HG03469 (cell line): ENCODE data around the gene CUEDC1.
"Not testable (repeated sequence)": the region's sequence is repeated elsewhere in the genome, so short reads cannot be mapped to it uniquely, and the experiment has no call there.

Experiments
- ATAC-seq: cut with Tn5 transposase; IDR thresholded peaks from one replicate; pipeline ENCODE4 v1.9.1; 2021; ENCODE audit warnings: mild to moderate bottlenecking, moderate library complexity, moderate number of reproducible peaks; ENCODE audit not compliant: unreplicated experiment

Gene CUEDC1

DNA sequence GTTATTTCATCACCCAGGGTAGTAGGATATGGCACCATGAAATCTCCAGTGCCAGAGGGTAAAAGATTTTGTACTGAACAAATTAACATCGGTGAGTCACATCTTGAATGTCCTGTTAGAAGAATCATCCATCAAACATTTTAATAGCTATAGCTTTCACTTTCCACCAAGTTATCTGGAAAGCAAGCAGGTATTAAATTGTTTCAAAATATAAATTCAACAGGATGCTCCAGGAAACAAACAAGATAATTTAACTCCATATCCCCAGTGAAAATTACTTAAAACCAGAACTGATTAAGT lies 30.4 kb upstream of the CUEDC1 start:
- ATAC-seq: no peak

DNA sequence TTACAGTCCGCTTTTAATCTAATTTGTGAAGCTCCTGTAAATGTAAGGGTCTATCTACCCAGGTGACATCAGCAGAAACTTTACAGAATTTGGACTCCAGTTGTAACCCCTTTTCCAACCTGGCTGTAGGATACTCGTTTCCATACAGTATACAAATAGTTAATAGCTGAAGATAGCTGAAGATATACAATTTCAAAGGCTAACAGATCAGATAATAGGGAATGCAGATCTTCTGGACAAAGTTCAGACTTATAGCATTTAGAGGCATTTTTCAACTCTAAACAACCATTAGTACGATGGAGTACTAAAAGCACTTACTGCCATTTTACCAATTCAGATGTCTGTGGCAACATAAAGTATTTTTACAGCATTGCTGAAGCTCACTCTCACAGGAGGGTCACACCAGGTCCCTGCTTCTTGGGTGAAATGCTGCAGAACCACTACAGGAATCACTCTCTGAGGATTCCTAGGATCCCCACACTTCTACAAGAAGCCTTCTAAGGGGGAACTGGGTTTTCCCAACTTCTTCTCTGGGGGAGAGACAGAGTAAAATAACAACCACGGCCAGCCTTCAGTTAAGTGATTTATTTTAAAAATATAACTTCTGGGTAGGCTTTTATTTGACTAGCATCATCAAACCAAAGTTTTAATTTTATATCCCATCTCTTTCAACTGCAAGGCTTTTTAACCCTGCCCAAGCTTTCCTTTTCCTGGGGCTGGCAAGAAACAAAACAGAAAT lies 29.9 kb upstream of the CUEDC1 start:
- ATAC-seq: no peak

GRCh38 chr17:57984261-57984890 lies 29.2 kb upstream of the CUEDC1 start:
- ATAC-seq: no peak

GRCh38 chr17:57983446-57983845 lies 28.2 kb upstream of the CUEDC1 start:
- no peak for ATAC-seq

DNA sequence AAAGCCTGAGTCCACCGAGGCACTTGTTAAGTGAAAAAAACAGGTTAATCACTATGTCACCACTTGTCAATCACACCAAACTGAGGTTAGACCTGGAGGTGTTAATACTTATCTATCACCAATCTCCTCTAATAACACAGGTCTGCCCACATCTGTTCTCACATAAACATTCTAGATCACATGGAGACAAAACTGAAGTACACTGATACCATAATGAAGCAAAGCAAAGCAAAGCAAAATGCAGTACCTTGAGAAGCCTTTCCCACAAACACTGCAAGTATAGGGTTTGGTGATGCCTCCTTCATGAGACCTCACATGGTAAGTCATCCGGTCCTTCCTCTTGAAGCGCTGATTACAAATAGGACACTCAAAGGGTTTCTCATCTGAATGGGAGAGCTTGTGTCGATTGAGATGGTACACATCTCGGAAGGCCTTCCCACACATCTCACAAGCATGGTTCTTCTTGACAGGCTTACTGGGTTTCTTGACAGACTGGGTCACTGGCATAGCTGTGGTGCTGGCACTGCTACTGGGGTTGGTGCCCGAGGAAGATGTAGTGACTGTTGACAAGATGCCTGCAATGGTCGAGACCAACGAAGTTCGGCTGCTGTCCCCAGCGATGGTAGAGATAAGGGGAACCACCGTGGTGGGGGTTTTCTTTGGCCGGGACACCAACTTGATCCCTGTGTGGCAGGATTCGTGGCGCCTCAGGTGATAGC lies 27.4 kb upstream of the CUEDC1 start:
- no peak for ATAC-seq

GRCh38 chr17:57980522-57980921 lies 25.3 kb upstream of the CUEDC1 start:
- ATAC-seq: no peak

- ATAC-seq: no peak
Measured at GRCh38 chr17:57979076-57979475, 23.9 kb upstream of the CUEDC1 start.

- no peak for ATAC-seq
Measured at GRCh38 chr17:57976594-57976993, 21.4 kb upstream of the CUEDC1 start.

GRCh38 chr17:57975044-57975443 lies 19.8 kb upstream of the CUEDC1 start:
- ATAC-seq: no peak

- not testable (repeated sequence) for ATAC-seq
Measured at GRCh38 chr17:57974053-57974824, 19.0 kb upstream of the CUEDC1 start.

- no peak for ATAC-seq
Measured at GRCh38 chr17:57972151-57972550, 16.9 kb upstream of the CUEDC1 start.

GRCh38 chr17:57971572-57971971 lies 16.4 kb upstream of the CUEDC1 start:
- ATAC-seq: no peak

- no peak for ATAC-seq
Measured at GRCh38 chr17:57970710-57971109, 15.5 kb upstream of the CUEDC1 start.

- ATAC-seq: no peak
Measured at GRCh38 chr17:57968456-57968855, 13.2 kb upstream of the CUEDC1 start.

- ATAC-seq: no peak
Measured at GRCh38 chr17:57966875-57967274, 11.7 kb upstream of the CUEDC1 start.

DNA sequence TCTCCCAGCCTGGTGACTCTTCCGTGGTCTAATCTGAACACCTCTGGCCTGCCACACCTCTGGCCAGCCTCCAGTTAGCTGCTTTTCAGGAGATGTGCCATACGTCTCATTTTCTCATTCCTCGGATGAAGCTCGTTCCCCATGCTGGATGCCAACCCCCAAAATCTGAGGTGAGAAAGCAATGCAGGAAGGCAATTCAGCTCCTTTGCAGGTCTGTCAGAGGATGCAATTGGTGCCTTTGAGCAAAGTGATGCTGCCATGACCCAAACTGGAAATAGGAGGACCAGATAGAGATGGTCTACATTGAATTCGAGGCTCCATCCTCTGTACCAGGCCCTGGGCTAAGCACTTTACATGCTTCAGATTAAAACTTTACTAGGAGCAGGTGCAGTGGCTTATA lies 11.0 kb upstream of the CUEDC1 start:
- no peak for ATAC-seq

DNA sequence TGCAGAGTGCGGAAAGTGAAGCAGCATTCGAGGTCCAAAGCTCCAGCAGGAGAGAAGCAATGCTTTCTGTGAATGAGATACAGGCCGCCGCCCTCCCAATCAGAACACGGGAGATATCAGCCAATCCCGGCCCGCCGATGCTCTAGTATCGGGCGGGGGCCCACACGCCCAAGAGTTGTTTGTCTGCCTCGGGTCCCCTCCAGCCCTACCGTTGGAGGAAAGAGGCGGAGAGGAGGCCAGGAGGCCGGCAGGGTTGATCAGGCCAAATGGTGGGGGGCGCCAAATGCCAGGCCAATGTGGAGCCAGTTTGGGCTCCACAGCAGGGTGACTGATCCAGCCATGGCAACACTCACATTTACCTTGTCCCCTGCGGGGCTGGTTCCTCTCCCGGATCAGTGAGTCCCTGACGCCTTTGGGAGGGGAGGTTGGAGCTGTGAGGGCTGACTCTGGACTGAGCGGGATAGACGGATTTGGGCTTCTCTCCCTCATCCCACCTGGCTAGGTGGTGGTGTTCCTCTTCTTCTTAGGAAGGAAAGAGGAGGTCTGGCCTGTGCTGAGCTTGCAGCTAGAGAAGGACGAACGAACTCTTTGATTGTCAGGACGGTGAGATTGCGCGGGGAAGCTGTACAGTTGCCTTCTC lies 10.4 kb upstream of the CUEDC1 start:
- ATAC-seq: no peak

DNA sequence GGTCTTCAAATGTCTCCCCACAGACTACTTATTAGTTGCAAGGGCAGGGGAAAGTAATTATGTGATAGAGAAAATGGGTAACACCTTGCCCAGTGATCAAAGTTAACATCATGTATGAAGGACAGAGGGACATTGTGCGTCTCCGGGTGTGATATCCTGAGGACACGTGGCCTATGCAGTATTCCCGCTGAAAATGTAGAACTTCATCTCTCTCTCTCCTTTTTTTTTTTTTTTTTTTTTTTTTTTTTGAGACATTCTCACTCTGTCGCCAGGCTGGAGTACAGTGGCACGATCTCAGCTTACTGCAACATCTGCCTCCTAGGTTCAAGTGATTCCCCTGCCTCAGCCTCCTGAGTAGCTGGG lies 7.9 kb upstream of the CUEDC1 start:
- ATAC-seq: no peak

- ATAC-seq: no peak
Measured at GRCh38 chr17:57962279-57963148, 7.3 kb upstream of the CUEDC1 start.

GRCh38 chr17:57959929-57960328 lies 4.7 kb upstream of the CUEDC1 start:
- ATAC-seq: no peak
